Subcutaneous abdominal adipose tissue (tissue), 5 donors: ENCODE data around the gene PRKAB1.
A peak's percentile ranks its signal among the peaks of the same experiment; 100 is the strongest.
"Not testable (repeated sequence)": the region's sequence is repeated elsewhere in the genome, so short reads cannot be mapped to it uniquely, and the experiment has no call there.

ENCODE experiments used
- H3K27ac ChIP-seq: one replicate; pipeline ENCODE4 v1.7.0; 2013; ENCODE audit warnings: low read depth, mild to moderate bottlenecking, inconsistent platforms, low read length, moderate library complexity
- H3K27me3 ChIP-seq, 5 donors: one replicate each; pipeline ENCODE4 v1.7.0; 2013; ENCODE audit warnings: low read length in 5 of 5, inconsistent platforms in 1 of 5; ENCODE audit not compliant: control insufficient read depth in 5 of 5, insufficient read depth in 4 of 5
- H3K36me3 ChIP-seq, 5 donors: one replicate each; pipeline ENCODE4 v1.7.0; 2013; ENCODE audit warnings: low read length in 5 of 5; ENCODE audit not compliant: control insufficient read depth in 5 of 5, insufficient read depth in 5 of 5
- H3K4me1 ChIP-seq, 5 donors: one replicate each; pipeline ENCODE4 v1.7.0; 2013; ENCODE audit warnings: low read length in 5 of 5, mild to moderate bottlenecking in 3 of 5, moderate library complexity in 1 of 5; ENCODE audit not compliant: control insufficient read depth in 5 of 5, insufficient read depth in 5 of 5
- H3K4me3 ChIP-seq, 5 donors: one replicate each; pipeline ENCODE4 v1.7.0; 2013; ENCODE audit warnings: low read length in 5 of 5, low read depth in 1 of 5
- H3K9ac ChIP-seq, 5 donors: one replicate each; pipeline ENCODE4 v1.7.0; 2013; ENCODE audit warnings: low read length in 5 of 5, mild to moderate bottlenecking in 4 of 5, moderate library complexity in 3 of 5
- H3K9me3 ChIP-seq, 5 donors: one replicate each; pipeline ENCODE4 v1.7.0; 2013; ENCODE audit warnings: low read length in 5 of 5; ENCODE audit not compliant: control insufficient read depth in 5 of 5
- donor health status: healthy.
- donor health status: healthy.
- donor health status: healthy.
- donor health status: healthy.
- donor health status: healthy.

The PRKAB1 gene

GRCh38 chr12:119705182-119705581 is 37.2 kb downstream of the PRKAB1 start:
- no peaks in the 10 kb centered on the region for H3K36me3 ChIP-seq
- H3K4me1 ChIP-seq: peaks cover 0 to 14% (median 0%) of the 10 kb centered on the region in 5 donors
- no peak overlapping the region for H3K27ac ChIP-seq
- H3K4me3 ChIP-seq: no peak overlapping the region
- no peaks in the 10 kb centered on the region for H3K9me3 ChIP-seq
- no peaks in the 10 kb centered on the region for H3K27me3 ChIP-seq
- H3K9ac ChIP-seq: no peak overlapping the region

DNA sequence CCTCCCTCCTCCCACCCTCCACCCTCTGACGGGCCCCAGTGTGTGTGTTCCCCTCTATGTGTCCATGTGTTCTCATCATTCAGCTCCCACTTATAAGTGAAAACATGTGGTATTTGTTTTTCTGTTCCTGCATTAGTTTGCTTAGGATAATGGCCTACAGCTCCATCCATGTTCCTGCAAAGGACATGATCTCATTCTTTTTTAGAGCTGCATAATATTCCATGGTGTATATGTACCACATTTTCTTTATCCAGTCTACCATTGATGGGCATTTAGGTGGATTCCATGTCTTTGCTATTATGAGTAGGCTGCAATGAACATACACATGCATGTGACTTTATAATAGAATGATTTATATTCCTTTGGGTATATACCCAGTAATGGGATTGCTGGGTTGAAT is 38.5 kb downstream of the PRKAB1 start:
- H3K4me3 ChIP-seq, H3K36me3 ChIP-seq, H3K27ac ChIP-seq, H3K9me3 ChIP-seq, H3K27me3 ChIP-seq, H3K9ac ChIP-seq: not testable (repeated sequence)
- peaks cover 0 to 14% (median 0%) of the 10 kb centered on the region in 5 donors for H3K4me1 ChIP-seq

DNA sequence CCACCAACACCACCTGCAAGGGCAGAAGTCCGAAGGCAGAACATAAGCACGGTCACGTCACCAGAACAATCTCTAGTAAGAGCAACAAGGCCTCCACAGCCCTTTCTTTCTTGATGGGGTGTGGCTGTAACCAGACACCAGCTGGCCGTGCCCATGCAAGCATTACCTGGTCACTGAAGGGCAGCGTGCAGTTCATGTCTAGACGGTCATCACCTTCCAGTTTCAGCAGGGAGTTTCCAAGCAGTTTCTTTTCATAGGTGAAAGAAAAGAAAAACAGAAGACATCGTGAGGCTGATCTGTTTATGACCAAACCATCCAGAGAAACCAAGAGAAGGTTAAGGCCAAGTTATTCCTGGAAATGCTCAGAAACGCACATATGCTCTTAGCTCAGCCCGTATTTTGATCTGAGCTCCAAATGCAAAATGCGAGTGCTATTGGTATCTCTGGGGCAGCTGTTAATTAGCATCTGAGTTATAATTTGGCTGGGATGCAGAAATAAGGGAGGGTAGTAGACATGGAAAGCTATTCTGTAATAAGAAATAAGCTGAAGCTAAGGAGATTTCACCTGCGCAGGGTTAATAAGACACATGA is 42.5 kb downstream of the PRKAB1 start:
- Histone ChIP-seq H3K36me3 (no peaks in the 10 kb centered on the region), H3K9ac (no peak overlapping the region), H3K4me3 (no peak overlapping the region), H3K9me3 (peaks cover 0 to 2% (median 0%) of the 10 kb centered on the region in 5 donors), H3K4me1 (peaks cover 0 to under 1% (median 0%) of the 10 kb centered on the region in 5 donors), H3K27ac (no peak overlapping the region), H3K27me3 (no peaks in the 10 kb centered on the region)

GRCh38 chr12:119710965-119711551 is 43.1 kb downstream of the PRKAB1 start:
- Histone ChIP-seq H3K4me3 (no peak overlapping the region), H3K9me3 (peaks cover 0 to 2% (median 0%) of the 10 kb centered on the region in 5 donors), H3K36me3 (no peaks in the 10 kb centered on the region), H3K27ac (no peak overlapping the region), H3K9ac (peak overlapping the region in 1 of 5 donors; percentile 14), H3K4me1 (peaks cover 0 to 6% (median 0%) of the 10 kb centered on the region in 5 donors), H3K27me3 (no peaks in the 10 kb centered on the region)

DNA sequence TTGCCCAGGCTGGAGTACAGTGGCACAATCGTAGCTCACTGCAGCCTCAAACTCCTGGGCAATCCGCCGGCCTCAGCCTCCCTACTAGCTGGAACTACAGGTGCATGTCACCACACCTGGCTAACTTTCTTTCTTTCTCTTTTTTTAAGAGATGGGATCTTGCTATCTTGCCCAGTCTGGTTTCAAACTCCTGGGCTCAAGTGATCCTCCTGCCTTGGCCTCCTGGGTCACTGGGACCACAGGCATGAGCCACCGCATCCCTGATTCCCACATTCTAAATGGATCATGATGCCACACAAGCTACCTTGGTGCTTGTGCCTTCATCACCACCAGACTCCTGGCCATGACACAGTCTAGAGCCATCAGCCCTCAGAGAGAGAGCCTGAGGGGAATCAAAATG is 43.8 kb downstream of the PRKAB1 start:
- Histone ChIP-seq H3K27me3 (no peaks in the 10 kb centered on the region), H3K9me3 (peaks cover 0 to 2% (median 0%) of the 10 kb centered on the region in 5 donors), H3K36me3 (no peaks in the 10 kb centered on the region), H3K9ac (no peak overlapping the region), H3K4me3 (no peak overlapping the region), H3K27ac (no peak overlapping the region), H3K4me1 (peaks cover 0 to 11% (median 4%) of the 10 kb centered on the region in 5 donors)

DNA sequence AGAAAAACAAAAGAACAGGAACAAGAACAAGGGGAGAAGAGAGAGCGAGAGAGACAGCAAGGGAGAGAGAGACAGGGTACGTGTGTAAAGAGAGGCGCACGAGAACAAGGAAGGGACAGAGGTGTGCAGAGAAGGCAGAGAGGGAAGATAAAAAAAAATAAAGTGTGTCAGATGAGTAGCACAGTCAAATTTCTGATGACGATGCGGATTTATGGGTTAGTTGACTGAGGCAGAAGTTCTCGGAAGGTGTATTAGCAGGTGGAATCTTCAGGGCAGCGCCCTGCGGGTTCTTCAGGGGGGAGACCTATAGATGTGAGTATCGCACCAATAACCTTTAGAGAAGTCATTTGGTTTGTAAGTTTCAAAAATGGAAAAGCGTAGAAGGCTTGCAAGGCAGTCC is 44.8 kb downstream of the PRKAB1 start:
- Histone ChIP-seq H3K9ac (no peak overlapping the region), H3K9me3 (peaks cover 0 to 2% (median 0%) of the 10 kb centered on the region in 5 donors), H3K4me3 (no peak overlapping the region), H3K27ac (no peak overlapping the region), H3K4me1 (peaks cover 0 to 13% (median 6%) of the 10 kb centered on the region in 5 donors), H3K36me3 (no peaks in the 10 kb centered on the region), H3K27me3 (no peaks in the 10 kb centered on the region)

DNA sequence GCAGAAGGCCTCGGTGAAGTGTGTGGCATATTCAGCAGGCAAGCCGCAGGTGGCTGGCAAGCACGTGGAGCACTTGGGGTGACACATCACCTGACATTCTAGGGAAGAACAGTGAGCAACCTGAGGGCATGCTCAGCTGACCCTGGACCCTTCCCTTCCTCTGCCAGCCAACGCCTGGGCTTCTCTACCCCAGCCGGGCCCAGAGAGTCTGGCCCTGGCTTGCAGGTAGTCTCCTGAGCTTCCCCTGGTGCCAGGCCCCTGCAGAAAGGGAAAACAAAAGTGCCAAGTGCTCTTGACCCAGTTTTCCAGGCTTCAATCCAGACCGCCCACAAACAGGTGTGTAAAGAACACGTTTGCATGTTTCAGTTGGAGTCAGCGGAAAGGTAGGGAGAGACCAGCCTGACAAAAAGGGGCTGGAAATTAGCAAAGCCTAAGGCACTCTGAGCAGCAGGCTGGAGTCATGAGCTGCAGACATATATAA is 45.7 kb downstream of the PRKAB1 start:
- no peaks in the 10 kb centered on the region for H3K27me3 ChIP-seq
- no peaks in the 10 kb centered on the region for H3K36me3 ChIP-seq
- H3K27ac ChIP-seq: no peak overlapping the region

GRCh38 chr12:119714614-119715267 is 46.8 kb downstream of the PRKAB1 start:
- H3K9me3 ChIP-seq: peaks cover 0 to 2% (median 0%) of the 10 kb centered on the region in 5 donors
- H3K9ac ChIP-seq: no peak overlapping the region
- H3K4me1 ChIP-seq: peaks cover 0 to 17% (median 6%) of the 10 kb centered on the region in 5 donors
- no peak overlapping the region for H3K4me3 ChIP-seq
- H3K27me3 ChIP-seq: no peaks in the 10 kb centered on the region
- H3K27ac ChIP-seq: no peak overlapping the region
- H3K36me3 ChIP-seq: no peaks in the 10 kb centered on the region

More for the DNA sequence above, 45.7 kb downstream of the PRKAB1 start:
- Histone ChIP-seq H3K9ac (no peak overlapping the region), H3K9me3 (peaks cover 0 to 2% (median 0%) of the 10 kb centered on the region in 5 donors), H3K4me1 (peaks cover 0 to 15% (median 6%) of the 10 kb centered on the region in 5 donors), H3K4me3 (no peak overlapping the region)

DNA sequence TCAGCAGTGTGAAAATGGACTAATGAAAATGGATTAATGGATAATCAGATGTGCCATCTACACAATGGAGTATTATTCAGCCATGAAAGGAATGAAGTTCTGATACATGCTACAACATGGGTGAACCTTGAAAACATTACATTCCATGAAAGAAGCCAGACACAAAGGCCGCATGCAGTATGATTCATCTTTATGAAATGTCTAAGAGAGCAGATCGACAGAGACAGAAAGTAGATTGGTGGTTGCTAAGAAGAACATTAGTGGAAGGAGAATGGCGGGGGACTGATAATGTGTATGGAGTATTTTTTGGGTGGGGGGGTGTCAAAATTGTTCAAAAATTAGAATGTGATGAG is 47.3 kb downstream of the PRKAB1 start:
- peaks cover 0 to 2% (median 0%) of the 10 kb centered on the region in 5 donors for H3K9me3 ChIP-seq
- H3K36me3 ChIP-seq: no peaks in the 10 kb centered on the region
- H3K4me3 ChIP-seq: no peak overlapping the region
- no peak overlapping the region for H3K9ac ChIP-seq
- H3K27me3 ChIP-seq: no peaks in the 10 kb centered on the region
- H3K27ac ChIP-seq: no peak overlapping the region
- H3K4me1 ChIP-seq: peaks cover 0 to 17% (median 6%) of the 10 kb centered on the region in 5 donors

DNA sequence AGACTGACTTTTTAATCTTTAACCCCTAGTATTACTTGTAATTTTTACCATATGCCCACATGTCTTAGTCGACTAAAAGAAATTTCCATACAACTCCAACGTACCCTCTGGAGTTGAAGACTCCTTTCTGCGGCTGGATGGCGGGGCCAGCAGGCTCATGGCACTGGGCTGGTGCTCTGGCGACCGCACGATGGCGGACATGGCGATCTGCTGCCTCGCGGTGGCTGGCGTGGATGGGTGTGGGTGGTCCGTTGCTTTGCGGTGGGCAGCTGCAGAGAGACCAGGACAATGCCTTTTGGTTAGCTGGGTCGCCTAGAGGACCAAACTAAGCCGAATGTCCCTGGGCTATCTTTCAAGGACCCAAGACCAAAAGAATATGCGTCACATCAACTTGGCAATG is 50.2 kb downstream of the PRKAB1 start:
- H3K27ac ChIP-seq: no peak overlapping the region
- H3K36me3 ChIP-seq: no peaks in the 10 kb centered on the region
- peaks cover 0 to 2% (median 0%) of the 10 kb centered on the region in 5 donors for H3K9me3 ChIP-seq
- H3K9ac ChIP-seq: no peak overlapping the region
- H3K4me1 ChIP-seq: peaks cover 0 to 17% (median 6%) of the 10 kb centered on the region in 5 donors
- H3K4me3 ChIP-seq: no peak overlapping the region
- H3K27me3 ChIP-seq: no peaks in the 10 kb centered on the region
